ENCODE measurements around the gene LRRC3C.

GRCh38 chr17:39928858-39929645 lies 1.5 kb downstream of the LRRC3C start:
- TF ChIP-seq CTCF (IDR thresholded peaks at IDR 0.05) (no peak), POLR2A (IDR thresholded peaks at IDR 0.05) (peak; percentile 40 to 75)
